Caco-2 (cell line): Measurements from ENCODE around the gene KLRB1. TPM values are rescaled to one million over a fixed set of nuclear protein-coding genes. Genes with fewer than 3 reads are reported as not detected.

Experiments used
- BruUV-seq: library from RNA; stranded (reverse); fragments of 400-500 nt; replicated peaks from 2 replicates; lab custom pipeline; 2021; lab: Mats Ljungman, UMichigan
- CTCF ChIA-PET: fragments of 300-600 bp; sonication (Branson Sonifier 250); formaldehyde crosslinking; loops from one replicate; lab custom pipeline; 2022; ENCODE audit warnings: antibody characterized with exemption; lab: Charles Lee
- POLR2A ChIA-PET: fragments of 300-600 bp; sonication (Branson Sonifier 250); formaldehyde crosslinking; loops from one replicate; lab custom pipeline; 2022; ENCODE audit warnings: antibody characterized with exemption; lab: Charles Lee
- DNase-seq, 2 experiments: peaks; one replicate each; pipeline versions ENCODE4 v3.0.0 to v3.0.0-alpha.2; 2020 to 2022
- H3K27me3 ChIP-seq: replicated peaks from 2 replicates; pipeline ENCODE4 v1.6.0; 2011; ENCODE audit warnings: low read length; ENCODE audit not compliant: control insufficient read depth, insufficient read depth
- H3K36me3 ChIP-seq: 2 replicates; pipeline ENCODE4 v1.5.1; 2011; ENCODE audit warnings: low read length; ENCODE audit not compliant: control insufficient read depth, insufficient read depth
- H3K4me1 ChIP-seq: fragments of 250-450 bp; sonication (Bioruptor Pico); 2 replicates; pipeline ENCODE4 v1.5.1; 2020; ENCODE audit warnings: mild to moderate bottlenecking
- H3K4me3 ChIP-seq: 2 replicates; pipeline ENCODE4 v1.5.1; 2011; ENCODE audit warnings: low read depth, mild to moderate bottlenecking, control low read depth, low read length
- H3K9me3 ChIP-seq: fragments of 250-450 bp; sonication (Bioruptor Pico); 2 replicates; pipeline ENCODE4 v1.5.1; 2020; ENCODE audit warnings: mild to moderate bottlenecking, moderate library complexity
- H3K27ac Mint-ChIP-seq: one replicate; pipeline ENCODE4 v1.8.0; 2022; ENCODE audit warnings: mixed read lengths; ENCODE audit not compliant: unreplicated experiment
- H3K27me3 Mint-ChIP-seq: one replicate; pipeline ENCODE4 v1.8.0; 2022; ENCODE audit warnings: mixed read lengths; ENCODE audit not compliant: insufficient read depth, unreplicated experiment
- H3K36me3 Mint-ChIP-seq: one replicate; pipeline ENCODE4 v1.8.0; 2022; ENCODE audit warnings: mild to moderate bottlenecking, mixed read lengths; ENCODE audit not compliant: insufficient read depth, unreplicated experiment
- H3K4me1 Mint-ChIP-seq: one replicate; pipeline ENCODE4 v1.8.0; 2022; ENCODE audit warnings: low read depth, mixed read lengths; ENCODE audit not compliant: unreplicated experiment
- H3K4me3 Mint-ChIP-seq: one replicate; pipeline ENCODE4 v1.8.0; 2022; ENCODE audit warnings: mild to moderate bottlenecking, moderate library complexity, mixed read lengths; ENCODE audit not compliant: unreplicated experiment
- H3K9me3 Mint-ChIP-seq: one replicate; pipeline ENCODE4 v1.8.0; 2022; ENCODE audit warnings: mixed read lengths; ENCODE audit not compliant: unreplicated experiment
- CTCF ChIP-seq, 2 experiments: fragments of 200-600 bp in 1 of 2; IDR thresholded peaks; 1 replicate in 1 of 2; 2 replicates in 1 of 2; pipeline versions ENCODE4 v1.5.1 to v1.8.0; 2011 to 2022; ENCODE audit warnings: antibody characterized with exemption in 1 of 2, control low read depth in 1 of 2, inconsistent platforms in 1 of 2, low read depth in 1 of 2, low read length in 1 of 2, mild to moderate bottlenecking in 1 of 2, moderate library complexity in 1 of 2; ENCODE audit not compliant: insufficient read depth in 1 of 2, severe bottlenecking in 1 of 2, unreplicated experiment in 1 of 2
- intact Hi-C: fragments of 100-400 bp; cut with micrococcal nuclease; formaldehyde crosslinking; loops from one replicate; pipeline ENCODE4 v1.10.0; 2022; ENCODE audit not compliant: unreplicated experiment
- total RNA-seq: library from RNA; stranded (reverse); gene quantifications from 2 replicates; pipeline ENCODE4 v1.2.3, GENCODE V29; 2022

The KLRB1 gene
- total RNA-seq, 1 experiment from 2014 or later, result not detected

- no peak overlapping the region for H3K27ac Mint-ChIP-seq
- no peaks in the 10 kb centered on the region for H3K27me3 Mint-ChIP-seq
- BruUV-seq, result no TSS peak
- H3K36me3 Mint-ChIP-seq, result peaks cover 5% of the 10 kb centered on the region
- peaks cover 23% of the 10 kb centered on the region for H3K4me1 Mint-ChIP-seq
- POLR2A ChIA-PET, result interaction anchor here (0.5 kb wide), 1 partner anchor 1090 kb away, joined by 3 read pairs; no protein-coding TSS in a partner anchor
- Histone ChIP-seq H3K4me3 (no peak overlapping the region), H3K4me1 (peaks cover 33% of the 10 kb centered on the region), H3K36me3 (no peaks in the 10 kb centered on the region), H3K9me3 (no peaks in the 10 kb centered on the region), H3K27me3 (no peaks in the 10 kb centered on the region)
- TF ChIP-seq CTCF (IDR thresholded peaks at IDR 0.05; ENCODE audit: insufficient read depth in 1 of 2, low read depth in 1 of 2, low read length in 1 of 2, severe bottlenecking in 1 of 2, unreplicated experiment in 1 of 2), result peak; percentile 80 to 92
- CTCF ChIA-PET, result interaction anchor here (0.7 to 1.7 kb wide), 3 partner anchors 13 to 116 kb away, joined by 3 to 9 read pairs (median 3); no protein-coding TSS in a partner anchor
- no peak overlapping the region for H3K4me3 Mint-ChIP-seq
- intact Hi-C loops, result loop anchor here (1.0 kb wide), 3 partner anchors 61 to 164 kb away; no protein-coding TSS in a partner anchor
- DNase-seq, result peak in 1 of 2 experiments; percentile 74
- no peaks in the 10 kb centered on the region for H3K9me3 Mint-ChIP-seq
Measured at GRCh38 chr12:9634177-9634803, 26.6 kb upstream of the KLRB1 start.

- H3K4me3 Mint-ChIP-seq, result no peak overlapping the region
- Histone ChIP-seq H3K27me3 (no peaks in the 10 kb centered on the region), H3K4me3 (no peak overlapping the region), H3K36me3 (no peaks in the 10 kb centered on the region), H3K9me3 (no peaks in the 10 kb centered on the region), H3K4me1 (peaks cover 18% of the 10 kb centered on the region)
- no peak overlapping the region for H3K27ac Mint-ChIP-seq
- H3K27me3 Mint-ChIP-seq, result no peaks in the 10 kb centered on the region
- peaks cover 16% of the 10 kb centered on the region for H3K4me1 Mint-ChIP-seq
- ChIA-PET POLR2A (no interaction called here), CTCF (no interaction called here)
- intact Hi-C loops, result no loop called here
- no peak for TF ChIP-seq CTCF (IDR thresholded peaks at IDR 0.05; ENCODE audit: insufficient read depth in 1 of 2, low read depth in 1 of 2, low read length in 1 of 2, severe bottlenecking in 1 of 2, unreplicated experiment in 1 of 2)
- DNase-seq, result no peak
- no peaks in the 10 kb centered on the region for H3K9me3 Mint-ChIP-seq
- BruUV-seq, result no TSS peak
- no peaks in the 10 kb centered on the region for H3K36me3 Mint-ChIP-seq
Measured at GRCh38 chr12:9632766-9633165, 25.1 kb upstream of the KLRB1 start.

- Histone ChIP-seq H3K9me3 (no peaks in the 10 kb centered on the region), H3K4me1 (no peaks in the 10 kb centered on the region), H3K36me3 (no peaks in the 10 kb centered on the region), H3K4me3 (no peak overlapping the region), H3K27me3 (no peaks in the 10 kb centered on the region)
- no peaks in the 10 kb centered on the region for H3K27me3 Mint-ChIP-seq
- H3K9me3 Mint-ChIP-seq, result peaks cover 16% of the 10 kb centered on the region
- DNase-seq, result no peak
- H3K4me1 Mint-ChIP-seq, result no peaks in the 10 kb centered on the region
- BruUV-seq, result no TSS peak
- POLR2A ChIA-PET, result no interaction called here
- CTCF ChIA-PET, result no interaction called here
- no peaks in the 10 kb centered on the region for H3K36me3 Mint-ChIP-seq
- no peak overlapping the region for H3K27ac Mint-ChIP-seq
- no peak for TF ChIP-seq CTCF (IDR thresholded peaks at IDR 0.05; ENCODE audit: insufficient read depth in 1 of 2, low read depth in 1 of 2, low read length in 1 of 2, severe bottlenecking in 1 of 2, unreplicated experiment in 1 of 2)
- no peak overlapping the region for H3K4me3 Mint-ChIP-seq
- intact Hi-C loops, result no loop called here
Measured at GRCh38 chr12:9626821-9627220, 19.1 kb upstream of the KLRB1 start.
